IPS-18c (cell line): ENCODE results near the gene ZNF740.

Source experiments
- H3K4me3 ChIP-seq: 2 replicates; pipeline ENCODE4 v1.7.0; 2013; ENCODE audit warnings: low read depth, mild to moderate bottlenecking, low read length, moderate library complexity; ENCODE audit not compliant: insufficient read depth
- H3K9me3 ChIP-seq: one replicate; pipeline ENCODE4 v1.6.1; 2013; ENCODE audit warnings: mild to moderate bottlenecking, low read length, moderate library complexity; ENCODE audit not compliant: control insufficient read depth, insufficient read depth

The ZNF740 gene

DNA sequence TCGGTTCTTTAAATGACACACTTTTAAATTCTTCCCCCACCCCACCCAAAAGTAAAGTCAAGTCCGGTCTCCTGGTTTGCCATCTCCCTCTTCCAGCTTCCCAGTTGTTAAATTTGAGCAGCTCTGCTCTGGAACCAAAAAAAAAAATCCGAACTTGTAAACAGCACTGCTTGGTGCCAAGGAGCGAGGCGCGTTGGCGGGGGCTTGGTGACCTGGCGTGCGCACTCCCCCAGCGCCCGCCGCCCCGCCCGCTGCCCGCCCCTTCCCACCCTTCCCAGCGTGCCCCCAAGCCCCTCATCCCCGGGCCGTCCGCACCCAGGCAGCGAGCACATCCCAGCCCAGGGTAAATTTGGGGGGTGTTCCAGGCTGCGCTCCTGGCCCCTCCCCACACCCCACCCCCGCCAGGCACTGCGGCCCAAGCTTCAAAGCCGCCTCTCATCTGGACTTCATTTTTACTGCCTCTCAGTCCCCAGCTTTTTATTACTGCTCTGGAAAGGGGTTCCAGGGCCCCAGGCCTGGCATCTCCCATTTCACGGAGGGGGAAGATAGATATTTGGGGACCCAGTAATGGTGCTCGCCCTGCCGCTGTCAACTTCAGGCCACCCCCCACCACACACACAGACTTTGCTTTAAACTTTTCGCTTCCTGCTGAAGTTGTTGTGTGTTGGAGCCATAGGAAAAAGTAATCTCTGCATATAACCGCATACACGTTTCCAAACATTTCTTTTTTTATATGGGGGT lies 38.2 kb downstream of the ZNF740 start:
- peak overlapping the region; percentile 86 for H3K4me3 ChIP-seq
- no peaks in the 10 kb centered on the region for H3K9me3 ChIP-seq

- H3K9me3 ChIP-seq = no peaks in the 10 kb centered on the region
Observed at GRCh38 chr12:53219292-53219955, 38.9 kb downstream of the ZNF740 start.

DNA sequence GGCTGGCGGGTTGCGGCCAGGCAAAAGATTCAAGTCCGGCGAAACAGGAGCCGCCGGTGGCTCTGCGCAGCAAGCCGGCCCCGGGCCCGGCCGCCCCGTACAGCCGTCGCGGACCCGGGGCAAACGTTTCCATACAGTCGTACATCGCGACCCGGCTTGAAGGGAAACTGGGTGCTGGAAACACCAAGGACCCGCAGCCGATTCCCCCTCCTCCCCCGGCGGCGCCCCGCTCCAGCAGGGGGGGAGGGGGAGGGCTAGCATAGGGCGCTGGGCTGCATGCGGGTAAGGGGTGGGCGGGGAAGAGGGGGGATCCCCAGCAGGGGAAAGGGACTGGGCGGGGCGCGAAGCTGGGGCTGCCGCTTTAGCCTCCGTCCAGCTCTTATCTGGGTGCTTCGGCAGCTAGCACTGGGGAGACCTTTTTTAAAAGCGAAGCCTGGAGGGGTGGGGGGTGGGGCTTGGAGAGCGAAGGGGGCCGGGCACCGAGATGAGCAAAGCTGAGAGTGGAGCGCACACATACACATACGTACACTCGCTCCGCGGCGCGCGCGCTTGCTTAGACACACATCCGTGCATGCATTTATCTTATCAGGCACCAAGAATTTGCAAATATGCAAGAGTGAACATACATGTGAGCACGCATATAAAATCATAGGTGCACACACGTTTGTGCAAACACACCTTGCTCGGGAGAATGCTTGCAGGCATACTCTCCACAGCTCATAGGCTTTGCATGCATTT lies 39.6 kb downstream of the ZNF740 start:
- Histone ChIP-seq H3K4me3 (peak overlapping the region; percentile 86), H3K9me3 (no peaks in the 10 kb centered on the region)

More at GRCh38 chr12:53219292-53219955, 38.9 kb downstream of the ZNF740 start:
- H3K4me3 ChIP-seq = peak overlapping the region; percentile 86

GRCh38 chr12:53220694-53221202 lies 40.2 kb downstream of the ZNF740 start:
- Histone ChIP-seq H3K9me3 (no peaks in the 10 kb centered on the region), H3K4me3 (peak overlapping the region; percentile 86)

DNA sequence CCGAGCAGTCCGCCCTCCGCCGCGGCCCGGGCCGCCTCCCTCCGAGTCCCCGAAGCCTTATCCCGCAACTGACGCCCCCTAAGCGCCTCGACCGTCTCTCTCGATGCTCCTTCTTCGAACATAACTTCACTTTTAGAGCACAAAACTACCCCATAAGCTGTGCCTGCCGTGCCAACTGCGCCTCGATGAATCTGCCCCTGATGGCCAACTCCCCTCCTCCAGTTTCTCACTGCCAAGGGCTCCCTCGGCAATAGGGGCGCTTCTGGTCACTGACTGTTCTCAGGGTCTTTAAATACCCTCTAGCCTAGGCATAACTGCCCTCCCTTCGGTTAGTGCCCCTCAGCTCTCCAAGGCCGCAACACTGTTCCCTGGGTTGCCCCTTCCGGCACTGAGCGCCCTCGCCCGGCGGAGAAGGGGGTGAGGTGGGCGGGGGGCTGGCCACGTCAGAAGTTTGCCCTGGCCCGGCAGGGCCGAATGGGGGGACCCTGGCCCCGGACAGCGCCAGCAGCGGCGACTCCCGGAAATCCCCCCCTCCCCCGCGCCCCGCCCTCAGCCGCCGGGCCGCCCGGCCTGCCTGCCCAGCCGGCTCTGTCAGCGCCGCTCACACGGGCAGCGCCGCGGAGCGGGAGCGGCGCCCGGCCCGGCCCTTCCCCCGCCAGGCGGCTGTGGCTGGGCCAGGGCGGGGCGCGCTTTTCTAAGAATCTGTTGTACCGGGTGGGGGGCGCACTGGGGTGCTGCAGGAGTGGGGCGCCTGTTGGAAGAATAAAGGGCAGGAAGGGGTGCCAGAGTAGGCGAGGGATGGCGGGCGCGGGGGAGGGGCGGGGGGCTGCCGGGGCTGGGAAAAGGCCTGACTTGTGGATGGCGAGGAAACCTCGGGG lies 40.9 kb downstream of the ZNF740 start:
- Histone ChIP-seq H3K9me3 (no peaks in the 10 kb centered on the region), H3K4me3 (peak overlapping the region; percentile 76)

GRCh38 chr12:53222170-53222721 lies 41.7 kb downstream of the ZNF740 start:
- peak overlapping the region; percentile 9; the same call in 1 of the 2 replicates for H3K4me3 ChIP-seq
- H3K9me3 ChIP-seq = no peaks in the 10 kb centered on the region

DNA sequence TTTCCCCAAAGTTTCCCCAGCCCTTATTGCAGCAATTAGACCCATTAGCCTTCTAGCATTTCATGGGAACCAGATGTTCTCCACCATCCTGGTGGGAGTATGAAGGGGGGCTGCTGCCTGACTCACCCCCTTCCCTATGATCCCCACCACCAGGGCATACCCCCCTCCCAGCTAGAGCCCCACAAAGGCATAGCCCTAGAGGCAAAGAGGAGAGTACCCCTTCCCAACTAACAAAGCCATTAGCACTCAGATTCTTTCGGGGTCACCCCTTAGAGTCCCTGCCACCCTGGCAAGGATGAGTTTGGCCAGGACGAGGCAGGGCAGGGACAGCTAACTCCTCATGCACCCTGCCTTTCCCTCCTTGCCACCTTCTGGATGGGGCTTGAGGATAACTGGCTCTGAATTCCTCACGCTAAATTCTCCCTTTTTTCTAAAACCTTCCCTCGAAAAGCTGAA lies 42.3 kb downstream of the ZNF740 start:
- H3K9me3 ChIP-seq = no peaks in the 10 kb centered on the region
- no peak overlapping the region for H3K4me3 ChIP-seq

- no peaks in the 10 kb centered on the region for H3K9me3 ChIP-seq
- no peak overlapping the region for H3K4me3 ChIP-seq
Observed at GRCh38 chr12:53223389-53224060, 43.0 kb downstream of the ZNF740 start.

GRCh38 chr12:53224061-53224896 lies 43.8 kb downstream of the ZNF740 start:
- no peaks in the 10 kb centered on the region for H3K9me3 ChIP-seq
- H3K4me3 ChIP-seq = no peak overlapping the region

GRCh38 chr12:53224897-53225634 lies 44.5 kb downstream of the ZNF740 start:
- Histone ChIP-seq H3K4me3 (no peak overlapping the region; the same call in 1 of the 2 replicates), H3K9me3 (no peaks in the 10 kb centered on the region)

DNA sequence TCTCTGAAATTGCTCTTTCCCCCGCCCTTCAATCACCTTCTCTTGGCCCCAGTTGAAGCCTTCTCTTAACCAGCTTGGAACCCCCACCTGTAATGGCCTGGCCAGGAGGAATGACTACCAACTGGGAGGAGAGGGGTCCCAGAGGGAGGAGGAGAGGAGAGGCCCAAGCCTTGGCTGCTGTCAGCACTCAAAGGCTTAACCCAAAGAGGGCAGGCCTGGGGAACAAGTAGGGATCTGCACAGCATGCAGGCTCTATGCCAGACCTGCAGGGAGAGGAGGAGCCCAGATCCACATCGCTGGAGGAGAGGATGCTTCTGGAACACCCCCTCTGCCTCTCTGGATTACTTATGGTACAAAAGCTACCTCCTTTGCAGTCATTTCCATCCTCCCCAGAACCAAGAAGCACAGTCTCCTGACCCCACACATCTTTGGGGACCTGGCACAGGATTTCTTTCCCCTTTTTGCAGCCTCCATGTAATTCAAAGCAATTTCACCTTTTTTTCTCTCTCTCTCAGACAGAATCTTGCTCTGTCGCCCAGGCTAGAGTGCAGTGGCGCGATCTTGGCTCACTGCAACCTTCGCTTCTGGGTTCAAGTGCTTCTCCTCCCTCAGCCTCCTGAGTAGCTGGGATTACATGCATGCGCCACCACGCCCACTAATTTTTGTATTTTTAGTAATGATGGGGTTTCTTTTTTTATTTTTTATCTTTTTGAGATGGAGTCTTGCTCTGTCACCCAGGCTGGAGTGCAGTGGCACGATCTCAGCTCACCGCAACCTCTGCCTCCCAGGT lies 45.3 kb downstream of the ZNF740 start:
- no peaks in the 10 kb centered on the region for H3K9me3 ChIP-seq
- no peak overlapping the region for H3K4me3 ChIP-seq

DNA sequence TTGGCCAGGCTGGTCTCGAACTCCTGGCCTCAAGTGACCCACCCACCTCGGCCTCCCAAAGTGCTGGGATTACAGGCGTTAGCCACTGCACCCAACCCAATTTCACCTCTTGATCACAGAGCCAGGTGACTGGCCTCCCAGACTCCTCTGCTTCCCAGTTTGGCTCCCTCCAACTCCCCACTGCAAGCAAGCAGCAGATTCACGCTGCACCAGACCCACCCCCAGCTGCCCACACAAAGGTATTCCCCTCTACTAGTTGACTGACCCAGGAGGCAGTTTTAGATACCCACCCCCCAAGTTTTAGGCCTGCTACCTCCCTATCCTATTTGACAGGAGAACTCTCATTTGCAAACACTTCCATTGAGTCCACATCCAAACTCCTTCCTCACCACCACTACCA lies 46.3 kb downstream of the ZNF740 start:
- H3K9me3 ChIP-seq = no peaks in the 10 kb centered on the region
- no peak overlapping the region for H3K4me3 ChIP-seq

- H3K9me3 ChIP-seq = no peaks in the 10 kb centered on the region
- H3K4me3 ChIP-seq = no peak overlapping the region
Observed at GRCh38 chr12:53227341-53227740, 46.8 kb downstream of the ZNF740 start.

- H3K4me3 ChIP-seq = no peak overlapping the region
- no peaks in the 10 kb centered on the region for H3K9me3 ChIP-seq
Observed at GRCh38 chr12:53227836-53228235, 47.3 kb downstream of the ZNF740 start.
